ENCODE measurements around the gene TNRC6B.

The TNRC6B gene

DNA sequence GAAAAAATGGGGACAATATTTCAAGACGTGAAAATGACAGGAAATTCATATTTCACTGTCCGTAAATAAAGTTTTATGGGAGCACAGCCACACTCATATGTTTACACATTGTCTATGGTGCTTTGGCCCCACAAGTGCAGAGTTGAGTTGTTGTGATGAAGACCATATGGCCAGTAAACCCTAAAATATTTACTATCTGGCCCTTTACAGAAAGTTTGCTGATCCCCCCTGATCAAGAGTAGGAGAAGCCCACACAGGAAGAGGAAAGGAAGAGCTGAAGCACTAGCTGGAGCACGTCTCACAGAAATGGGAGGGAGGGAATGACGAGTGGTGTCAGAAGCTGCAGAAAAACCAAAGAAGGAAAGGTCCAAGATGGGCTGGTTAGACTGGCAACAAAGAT, 78.8 kb downstream of the TNRC6B start:
- TF ChIP-seq, protein P1, sequence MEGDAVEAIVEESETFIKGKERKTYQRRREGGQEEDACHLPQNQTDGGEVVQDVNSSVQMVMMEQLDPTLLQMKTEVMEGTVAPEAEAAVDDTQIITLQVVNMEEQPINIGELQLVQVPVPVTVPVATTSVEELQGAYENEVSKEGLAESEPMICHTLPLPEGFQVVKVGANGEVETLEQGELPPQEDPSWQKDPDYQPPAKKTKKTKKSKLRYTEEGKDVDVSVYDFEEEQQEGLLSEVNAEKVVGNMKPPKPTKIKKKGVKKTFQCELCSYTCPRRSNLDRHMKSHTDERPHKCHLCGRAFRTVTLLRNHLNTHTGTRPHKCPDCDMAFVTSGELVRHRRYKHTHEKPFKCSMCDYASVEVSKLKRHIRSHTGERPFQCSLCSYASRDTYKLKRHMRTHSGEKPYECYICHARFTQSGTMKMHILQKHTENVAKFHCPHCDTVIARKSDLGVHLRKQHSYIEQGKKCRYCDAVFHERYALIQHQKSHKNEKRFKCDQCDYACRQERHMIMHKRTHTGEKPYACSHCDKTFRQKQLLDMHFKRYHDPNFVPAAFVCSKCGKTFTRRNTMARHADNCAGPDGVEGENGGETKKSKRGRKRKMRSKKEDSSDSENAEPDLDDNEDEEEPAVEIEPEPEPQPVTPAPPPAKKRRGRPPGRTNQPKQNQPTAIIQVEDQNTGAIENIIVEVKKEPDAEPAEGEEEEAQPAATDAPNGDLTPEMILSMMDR (IDR thresholded peaks at IDR 0.05; ENCODE audit: low read depth, low read length) = no peak
- DNase-seq (ENCODE audit: extremely low read depth, low read depth) = no peak

DNA sequence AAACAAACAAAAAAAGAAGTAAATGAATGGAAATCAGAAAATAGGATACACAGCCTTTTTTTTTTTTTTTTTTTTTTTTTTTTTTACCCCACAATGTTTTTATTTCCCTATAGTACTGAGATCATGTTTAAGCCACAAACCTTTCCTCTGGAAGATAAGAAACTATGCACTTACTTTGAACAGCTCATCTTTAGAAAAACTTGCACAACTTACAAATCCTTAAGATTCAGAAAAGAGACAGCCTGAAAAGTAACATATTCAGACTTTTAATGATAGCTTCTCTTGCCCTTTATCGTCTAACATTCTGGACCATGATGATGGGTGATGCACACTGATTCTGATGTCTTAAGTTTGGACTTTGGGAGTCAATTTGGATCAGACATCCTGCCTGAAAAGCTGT, 80.3 kb downstream of the TNRC6B start:
- DNase-seq (ENCODE audit: extremely low read depth, low read depth) = no peak
- TF ChIP-seq, protein P1 (IDR thresholded peaks at IDR 0.05; ENCODE audit: low read depth, low read length) = no peak

DNA sequence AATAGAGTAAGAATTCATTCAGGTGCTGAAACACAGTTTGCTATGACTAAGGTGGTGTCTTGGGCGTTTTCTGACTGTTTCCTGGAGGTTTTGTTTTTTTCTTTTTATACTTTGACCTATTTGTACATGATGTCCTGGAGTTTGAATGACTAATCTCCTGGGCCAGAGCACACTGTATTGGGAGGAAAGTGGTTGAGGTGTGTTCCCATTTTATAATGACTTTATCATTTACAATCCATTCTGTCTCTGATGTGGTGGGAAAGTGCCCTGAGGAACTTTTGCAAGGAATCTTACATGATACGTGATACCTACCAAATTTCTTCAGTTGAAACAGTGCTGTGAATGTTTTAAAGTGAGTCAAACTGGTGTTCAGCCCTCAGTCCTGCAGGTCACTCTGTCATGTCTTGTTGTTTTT, 80.8 kb downstream of the TNRC6B start:
- no peak for DNase-seq (ENCODE audit: extremely low read depth, low read depth)
- TF ChIP-seq, protein P1 (IDR thresholded peaks at IDR 0.05; ENCODE audit: low read depth, low read length) = no peak

DNA sequence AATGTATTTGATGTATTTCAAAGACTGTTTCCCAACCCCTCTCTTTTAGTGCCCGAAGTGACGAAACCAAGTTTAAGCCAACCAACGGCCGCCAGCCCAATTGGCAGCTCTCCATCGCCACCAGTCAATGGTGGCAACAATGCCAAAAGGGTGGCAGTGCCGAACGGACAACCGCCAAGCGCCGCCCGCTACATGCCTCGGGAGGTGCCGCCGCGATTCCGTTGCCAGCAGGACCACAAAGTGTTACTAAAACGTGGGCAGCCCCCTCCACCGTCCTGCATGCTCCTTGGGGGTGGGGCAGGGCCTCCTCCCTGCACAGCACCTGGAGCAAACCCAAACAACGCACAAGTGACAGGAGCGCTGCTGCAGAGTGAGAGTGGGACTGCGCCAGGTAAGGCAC, 84.1 kb downstream of the TNRC6B start:
- TF ChIP-seq, protein P1 (IDR thresholded peaks at IDR 0.05; ENCODE audit: low read depth, low read length) = no peak
- no peak for DNase-seq (ENCODE audit: extremely low read depth, low read depth)

- TF ChIP-seq, protein P1 (IDR thresholded peaks at IDR 0.05; ENCODE audit: low read depth, low read length) = no peak
These were observed 85.5 kb downstream of the TNRC6B start for GRCh38 chr22:40263191-40263590.

GRCh38 chr22:40265783-40266182, 88.1 kb downstream of the TNRC6B start:
- no peak for DNase-seq (ENCODE audit: extremely low read depth, low read depth)
- TF ChIP-seq, protein P1 (IDR thresholded peaks at IDR 0.05; ENCODE audit: low read depth, low read length) = no peak

More at GRCh38 chr22:40263191-40263590, 85.5 kb downstream of the TNRC6B start:
- no peak for DNase-seq (ENCODE audit: extremely low read depth, low read depth)

DNA sequence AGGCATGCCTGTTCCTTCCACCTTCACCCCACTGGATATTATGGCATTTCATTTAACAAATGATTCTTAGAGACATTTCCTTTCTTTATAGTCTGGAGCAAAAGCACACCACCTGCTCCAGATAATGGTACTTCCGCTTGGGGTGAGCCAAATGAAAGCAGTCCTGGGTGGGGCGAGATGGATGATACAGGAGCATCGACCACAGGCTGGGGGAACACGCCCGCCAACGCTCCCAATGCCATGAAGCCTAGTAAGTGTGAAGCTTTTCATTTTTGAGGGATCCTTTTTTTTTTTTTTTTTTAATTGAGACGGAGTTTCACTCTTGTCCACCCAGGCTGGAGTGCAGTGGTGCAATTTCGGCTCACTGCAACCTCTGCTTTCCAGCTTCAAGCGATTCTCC, 92.3 kb downstream of the TNRC6B start:
- TF ChIP-seq, protein P1 (IDR thresholded peaks at IDR 0.05; ENCODE audit: low read depth, low read length) = no peak
- no peak for DNase-seq (ENCODE audit: extremely low read depth, low read depth)

All from AG09319 (cell line).